ENCODE results near the gene C3orf20.

DNA sequence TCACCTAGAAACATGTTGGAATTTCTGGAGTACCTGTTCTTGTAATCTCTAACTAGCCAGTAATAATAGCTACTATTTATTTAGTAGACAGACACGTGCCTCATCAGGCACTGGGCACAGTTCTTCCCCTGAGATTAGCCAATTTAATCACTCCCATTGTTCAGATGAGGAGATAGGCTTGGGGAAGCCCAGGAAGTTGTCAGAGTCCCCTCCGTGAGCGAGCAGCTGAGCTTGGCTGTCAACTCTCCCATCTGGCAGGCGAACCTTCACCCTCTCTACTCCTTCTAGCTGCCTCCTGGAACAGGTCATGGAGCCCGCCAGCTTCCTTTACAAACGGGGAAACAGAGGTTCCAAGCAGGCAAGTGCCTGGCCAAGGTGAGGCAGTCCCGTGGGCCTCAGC is 112.7 kb downstream of the C3orf20 start:
- TF ChIP-seq, protein P1, sequence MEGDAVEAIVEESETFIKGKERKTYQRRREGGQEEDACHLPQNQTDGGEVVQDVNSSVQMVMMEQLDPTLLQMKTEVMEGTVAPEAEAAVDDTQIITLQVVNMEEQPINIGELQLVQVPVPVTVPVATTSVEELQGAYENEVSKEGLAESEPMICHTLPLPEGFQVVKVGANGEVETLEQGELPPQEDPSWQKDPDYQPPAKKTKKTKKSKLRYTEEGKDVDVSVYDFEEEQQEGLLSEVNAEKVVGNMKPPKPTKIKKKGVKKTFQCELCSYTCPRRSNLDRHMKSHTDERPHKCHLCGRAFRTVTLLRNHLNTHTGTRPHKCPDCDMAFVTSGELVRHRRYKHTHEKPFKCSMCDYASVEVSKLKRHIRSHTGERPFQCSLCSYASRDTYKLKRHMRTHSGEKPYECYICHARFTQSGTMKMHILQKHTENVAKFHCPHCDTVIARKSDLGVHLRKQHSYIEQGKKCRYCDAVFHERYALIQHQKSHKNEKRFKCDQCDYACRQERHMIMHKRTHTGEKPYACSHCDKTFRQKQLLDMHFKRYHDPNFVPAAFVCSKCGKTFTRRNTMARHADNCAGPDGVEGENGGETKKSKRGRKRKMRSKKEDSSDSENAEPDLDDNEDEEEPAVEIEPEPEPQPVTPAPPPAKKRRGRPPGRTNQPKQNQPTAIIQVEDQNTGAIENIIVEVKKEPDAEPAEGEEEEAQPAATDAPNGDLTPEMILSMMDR (conservative IDR thresholded peaks at IDR 0.05) = no peak
- no peak for TF ChIP-seq ZFX (IDR thresholded peaks at IDR 0.05)
